ENCODE results near the gene ZNF79.

Gene ZNF79

DNA sequence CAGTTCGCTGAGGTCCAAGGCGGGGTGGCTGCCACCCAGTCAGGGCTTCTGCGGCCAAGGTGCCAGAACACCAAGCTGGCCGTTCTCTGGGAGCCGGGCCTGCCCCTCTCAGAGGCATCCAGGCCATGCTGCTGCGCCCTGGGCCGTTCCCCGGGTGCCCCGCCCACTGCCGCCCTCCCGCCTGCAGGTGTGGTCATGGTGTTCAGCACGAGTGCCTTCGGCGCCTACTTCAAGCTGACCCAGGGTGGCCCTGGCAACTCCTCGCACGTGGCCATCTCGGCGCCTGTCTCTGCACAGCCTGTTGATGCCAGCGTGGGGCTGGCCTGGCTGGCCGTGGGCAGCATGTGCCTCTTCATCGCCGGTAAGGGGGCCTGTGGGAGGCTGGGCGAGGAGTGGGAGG lies 19.6 kb upstream of the ZNF79 start:
- H3K4me3 ChIP-seq (ENCODE audit: low read depth, low read length) = no peak overlapping the region
- DNase-seq (ENCODE audit: low read depth) = no peak
- TF ChIP-seq, protein P1, sequence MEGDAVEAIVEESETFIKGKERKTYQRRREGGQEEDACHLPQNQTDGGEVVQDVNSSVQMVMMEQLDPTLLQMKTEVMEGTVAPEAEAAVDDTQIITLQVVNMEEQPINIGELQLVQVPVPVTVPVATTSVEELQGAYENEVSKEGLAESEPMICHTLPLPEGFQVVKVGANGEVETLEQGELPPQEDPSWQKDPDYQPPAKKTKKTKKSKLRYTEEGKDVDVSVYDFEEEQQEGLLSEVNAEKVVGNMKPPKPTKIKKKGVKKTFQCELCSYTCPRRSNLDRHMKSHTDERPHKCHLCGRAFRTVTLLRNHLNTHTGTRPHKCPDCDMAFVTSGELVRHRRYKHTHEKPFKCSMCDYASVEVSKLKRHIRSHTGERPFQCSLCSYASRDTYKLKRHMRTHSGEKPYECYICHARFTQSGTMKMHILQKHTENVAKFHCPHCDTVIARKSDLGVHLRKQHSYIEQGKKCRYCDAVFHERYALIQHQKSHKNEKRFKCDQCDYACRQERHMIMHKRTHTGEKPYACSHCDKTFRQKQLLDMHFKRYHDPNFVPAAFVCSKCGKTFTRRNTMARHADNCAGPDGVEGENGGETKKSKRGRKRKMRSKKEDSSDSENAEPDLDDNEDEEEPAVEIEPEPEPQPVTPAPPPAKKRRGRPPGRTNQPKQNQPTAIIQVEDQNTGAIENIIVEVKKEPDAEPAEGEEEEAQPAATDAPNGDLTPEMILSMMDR (IDR thresholded peaks at IDR 0.05; ENCODE audit: low read depth, low read length, missing control alignments) = no peak
- in situ Hi-C loops (cut with HindIII; ENCODE audit: low sequenced_read_pairs) = loop anchor here (5.0 kb wide), 1 partner anchor 32 kb away; no protein-coding TSS in a partner anchor

DNA sequence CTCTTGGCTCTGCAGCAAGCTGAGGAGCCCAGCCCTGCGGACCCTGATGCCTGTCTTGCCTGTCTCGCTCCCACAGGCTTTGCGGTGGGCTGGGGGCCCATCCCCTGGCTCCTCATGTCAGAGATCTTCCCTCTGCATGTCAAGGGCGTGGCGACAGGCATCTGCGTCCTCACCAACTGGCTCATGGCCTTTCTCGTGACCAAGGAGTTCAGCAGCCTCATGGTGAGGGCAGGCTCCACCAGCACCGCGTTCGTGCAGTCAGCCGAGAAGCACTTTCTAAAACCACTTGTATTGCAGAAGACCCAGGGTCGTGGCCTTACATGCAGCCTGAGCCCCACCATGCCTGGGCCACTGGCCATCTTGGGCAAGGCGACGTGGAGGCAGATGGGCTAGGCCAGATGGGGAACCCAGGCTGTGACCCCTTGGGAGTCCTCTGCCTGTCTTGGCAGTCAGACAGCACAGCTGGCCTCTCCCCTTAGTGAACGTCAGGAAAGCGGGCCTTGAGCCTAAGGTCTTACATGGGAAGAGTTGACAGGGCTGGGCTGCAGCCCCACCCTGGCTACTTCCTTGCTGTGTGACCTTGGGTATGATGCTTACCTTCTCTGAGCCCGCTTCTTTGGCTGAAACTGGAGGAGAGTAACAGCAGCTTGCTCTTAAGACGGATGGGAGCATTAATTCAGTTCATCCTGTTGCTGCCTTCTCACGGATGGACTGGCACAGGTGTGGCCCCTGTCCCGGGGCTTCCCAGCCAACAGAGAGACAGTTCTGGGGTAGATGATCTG lies 18.6 kb upstream of the ZNF79 start:
- TF ChIP-seq, protein P1 (IDR thresholded peaks at IDR 0.05; ENCODE audit: low read depth, low read length, missing control alignments) = no peak
- in situ Hi-C loops (cut with HindIII; ENCODE audit: low sequenced_read_pairs) = loop anchor here (5.0 kb wide), 1 partner anchor 33 kb away; no protein-coding TSS in a partner anchor
- H3K4me3 ChIP-seq (ENCODE audit: low read depth, low read length) = no peak overlapping the region
- no peak for DNase-seq (ENCODE audit: low read depth)

DNA sequence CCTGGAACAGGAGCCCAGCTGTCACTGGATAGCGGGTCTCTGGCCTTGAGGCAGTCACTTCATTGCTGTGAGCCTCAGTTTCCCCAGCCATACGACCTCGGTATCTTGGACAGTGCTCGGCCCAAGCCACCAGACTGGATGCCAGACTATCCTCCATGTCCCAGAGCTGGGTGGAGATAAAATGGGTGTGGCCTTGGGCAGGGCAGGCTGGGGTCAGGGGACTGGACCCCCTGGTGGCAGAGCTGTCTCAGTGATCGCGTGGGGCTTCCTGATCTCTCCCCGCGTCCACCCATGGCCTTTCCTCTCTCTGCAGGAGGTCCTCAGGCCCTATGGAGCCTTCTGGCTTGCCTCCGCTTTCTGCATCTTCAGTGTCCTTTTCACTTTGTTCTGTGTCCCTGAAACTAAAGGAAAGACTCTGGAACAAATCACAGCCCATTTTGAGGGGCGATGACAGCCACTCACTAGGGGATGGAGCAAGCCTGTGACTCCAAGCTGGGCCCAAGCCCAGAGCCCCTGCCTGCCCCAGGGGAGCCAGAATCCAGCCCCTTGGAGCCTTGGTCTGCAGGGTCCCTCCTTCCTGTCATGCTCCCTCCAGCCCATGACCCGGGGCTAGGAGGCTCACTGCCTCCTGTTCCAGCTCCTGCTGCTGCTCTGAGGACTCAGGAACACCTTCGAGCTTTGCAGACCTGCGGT lies 17.2 kb upstream of the ZNF79 start:
- DNase-seq (ENCODE audit: low read depth) = no peak
- in situ Hi-C loops (cut with HindIII; ENCODE audit: low sequenced_read_pairs) = loop anchor here (5.0 kb wide), 1 partner anchor 35 kb away; no protein-coding TSS in a partner anchor

DNA sequence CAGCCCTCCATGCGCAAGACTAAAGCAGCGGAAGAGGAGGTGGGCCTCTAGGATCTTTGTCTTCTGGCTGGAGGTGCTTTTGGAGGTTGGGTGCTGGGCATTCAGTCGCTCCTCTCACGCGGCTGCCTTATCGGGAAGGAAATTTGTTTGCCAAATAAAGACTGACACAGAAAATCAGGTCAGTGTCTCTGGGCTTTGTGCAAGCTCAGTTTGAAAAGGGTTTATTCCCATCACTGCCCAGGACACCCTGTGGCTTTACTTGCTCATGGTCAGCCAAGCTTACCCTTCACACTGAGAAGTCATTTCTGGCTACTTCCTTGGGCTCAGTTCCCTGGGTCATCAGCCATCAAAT lies 16.7 kb upstream of the ZNF79 start:
- in situ Hi-C loops (cut with HindIII; ENCODE audit: low sequenced_read_pairs) = loop anchor here (5.0 kb wide), 1 partner anchor 35 kb away; no protein-coding TSS in a partner anchor
- TF ChIP-seq, protein P1 (IDR thresholded peaks at IDR 0.05; ENCODE audit: low read depth, low read length, missing control alignments) = no peak
- H3K4me3 ChIP-seq (ENCODE audit: low read depth, low read length) = no peak overlapping the region
- DNase-seq (ENCODE audit: low read depth) = no peak

More for the DNA sequence above, 17.2 kb upstream of the ZNF79 start:
- TF ChIP-seq, protein P1 (IDR thresholded peaks at IDR 0.05; ENCODE audit: low read depth, low read length, missing control alignments) = no peak
- no peak overlapping the region for H3K4me3 ChIP-seq (ENCODE audit: low read depth, low read length)

DNA sequence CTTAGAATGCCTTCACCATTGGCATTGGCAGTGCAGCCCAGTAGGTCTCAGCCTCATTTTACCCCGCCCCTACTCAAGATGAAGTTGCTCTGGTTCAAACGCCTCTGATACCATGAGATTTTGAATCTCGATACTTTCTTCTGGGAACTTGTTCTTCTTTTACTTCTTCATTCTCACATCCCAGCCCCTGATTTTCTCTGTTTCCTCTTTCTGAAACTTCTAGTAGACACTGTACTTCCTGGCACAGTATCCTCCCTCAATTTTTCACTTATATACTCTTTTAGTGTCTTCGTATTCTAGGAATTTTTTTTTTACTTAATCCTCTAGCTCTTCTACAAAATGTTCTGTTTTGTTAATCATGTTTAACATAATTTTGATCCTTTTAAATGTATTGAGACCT lies 13.1 kb upstream of the ZNF79 start:
- in situ Hi-C loops (cut with HindIII; ENCODE audit: low sequenced_read_pairs) = no loop called here
- H3K4me3 ChIP-seq (ENCODE audit: low read depth, low read length) = no peak overlapping the region
- TF ChIP-seq, protein P1 (IDR thresholded peaks at IDR 0.05; ENCODE audit: low read depth, low read length, missing control alignments) = no peak
- DNase-seq (ENCODE audit: low read depth) = no peak

DNA sequence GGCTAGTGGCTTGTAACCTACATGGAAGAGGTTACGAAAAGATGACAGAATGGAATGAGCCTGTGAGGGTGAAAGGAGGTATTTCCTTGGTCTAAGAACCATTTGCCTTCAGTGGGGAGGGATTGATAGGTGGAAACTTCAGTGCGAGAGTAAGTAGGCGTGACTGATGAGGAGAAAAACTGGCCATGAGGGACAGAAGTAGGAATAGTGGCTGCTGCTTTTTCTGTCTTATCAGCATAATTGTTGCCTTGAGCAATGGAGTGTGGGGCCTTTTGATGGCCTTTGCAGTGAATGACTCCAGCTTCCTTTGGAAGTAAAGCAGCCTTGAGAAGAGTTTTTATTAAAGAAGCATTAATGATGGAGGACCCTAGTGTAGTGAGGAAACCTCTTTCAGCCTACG lies 9.0 kb upstream of the ZNF79 start:
- TF ChIP-seq, protein P1 (IDR thresholded peaks at IDR 0.05; ENCODE audit: low read depth, low read length, missing control alignments) = no peak
- DNase-seq (ENCODE audit: low read depth) = no peak
- in situ Hi-C loops (cut with HindIII; ENCODE audit: low sequenced_read_pairs) = no loop called here
- H3K4me3 ChIP-seq (ENCODE audit: low read depth, low read length) = no peak overlapping the region
